ENCODE results near the gene GPR15.

The GPR15 gene

GRCh38 chr3:98574132-98574531 lies 42.4 kb downstream of the GPR15 start:
- H3K27ac ChIP-seq (ENCODE audit: low read depth, low read length), result no peak overlapping the region
- peaks cover 27% of the 10 kb centered on the region for H3K36me3 ChIP-seq (ENCODE audit: insufficient read depth, low read length)
- WGBS, result 93% methylated on average over 4 of the region's 6 CpGs
- H3K9me3 ChIP-seq (ENCODE audit: insufficient read depth, low read depth, low read length), result no peaks in the 10 kb centered on the region
- H3K4me1 ChIP-seq (ENCODE audit: insufficient read depth, low read length), result peaks cover 4% of the 10 kb centered on the region; the same call in 1 of the 2 replicates
- no peak overlapping the region for H3K4me3 ChIP-seq (ENCODE audit: low read length)
- H3K27me3 ChIP-seq (ENCODE audit: insufficient read depth, low read length), result no peaks in the 10 kb centered on the region
- no peak overlapping the region for H3K9ac ChIP-seq (ENCODE audit: low read depth, low read length)

GRCh38 chr3:98577178-98577895 lies 45.6 kb downstream of the GPR15 start:
- Histone ChIP-seq H3K27me3 (ENCODE audit: insufficient read depth, low read length) (no peaks in the 10 kb centered on the region), H3K9me3 (ENCODE audit: insufficient read depth, low read depth, low read length) (no peaks in the 10 kb centered on the region), H3K27ac (ENCODE audit: low read depth, low read length) (no peak overlapping the region), H3K9ac (ENCODE audit: low read depth, low read length) (no peak overlapping the region), H3K36me3 (ENCODE audit: insufficient read depth, low read length) (peaks cover 57% of the 10 kb centered on the region), H3K4me3 (ENCODE audit: low read length) (no peak overlapping the region), H3K4me1 (ENCODE audit: insufficient read depth, low read length) (peaks cover 4% of the 10 kb centered on the region; the same call in 1 of the 2 replicates)
- 93% methylated on average over 4 of the region's 4 CpGs for WGBS

- Histone ChIP-seq H3K27ac (ENCODE audit: low read depth, low read length) (no peak overlapping the region), H3K4me3 (ENCODE audit: low read length) (no peak overlapping the region), H3K9ac (ENCODE audit: low read depth, low read length) (no peak overlapping the region), H3K36me3 (ENCODE audit: insufficient read depth, low read length) (peaks cover 90% of the 10 kb centered on the region), H3K4me1 (ENCODE audit: insufficient read depth, low read length) (peaks cover 7% of the 10 kb centered on the region; the same call in 1 of the 2 replicates), H3K9me3 (ENCODE audit: insufficient read depth, low read depth, low read length) (no peaks in the 10 kb centered on the region), H3K27me3 (ENCODE audit: insufficient read depth, low read length) (no peaks in the 10 kb centered on the region)
- WGBS, result 96% methylated on average over 7 of the region's 8 CpGs
These were observed 48.9 kb downstream of the GPR15 start for GRCh38 chr3:98580401-98581386.

- Histone ChIP-seq H3K9ac (ENCODE audit: low read depth, low read length) (no peak overlapping the region), H3K27ac (ENCODE audit: low read depth, low read length) (no peak overlapping the region), H3K4me3 (ENCODE audit: low read length) (no peak overlapping the region), H3K36me3 (ENCODE audit: insufficient read depth, low read length) (peaks cover 96% of the 10 kb centered on the region), H3K4me1 (ENCODE audit: insufficient read depth, low read length) (peaks cover 7% of the 10 kb centered on the region; the same call in 1 of the 2 replicates), H3K9me3 (ENCODE audit: insufficient read depth, low read depth, low read length) (no peaks in the 10 kb centered on the region), H3K27me3 (ENCODE audit: insufficient read depth, low read length) (no peaks in the 10 kb centered on the region)
- 100% methylated on average over 1 of the region's 1 CpG for WGBS
These were observed 49.7 kb downstream of the GPR15 start for GRCh38 chr3:98581474-98581873.

GRCh38 chr3:98582042-98582441 lies 50.3 kb downstream of the GPR15 start:
- Histone ChIP-seq H3K27ac (ENCODE audit: low read depth, low read length) (no peak overlapping the region), H3K4me1 (ENCODE audit: insufficient read depth, low read length) (peaks cover 7% of the 10 kb centered on the region; the same call in 1 of the 2 replicates), H3K9me3 (ENCODE audit: insufficient read depth, low read depth, low read length) (no peaks in the 10 kb centered on the region), H3K36me3 (ENCODE audit: insufficient read depth, low read length) (peaks cover 93% of the 10 kb centered on the region), H3K4me3 (ENCODE audit: low read length) (no peak overlapping the region), H3K27me3 (ENCODE audit: insufficient read depth, low read length) (no peaks in the 10 kb centered on the region), H3K9ac (ENCODE audit: low read depth, low read length) (no peak overlapping the region)
- 87% methylated on average over 1 of the region's 1 CpG for WGBS

GRCh38 chr3:98583766-98584165 lies 52.0 kb downstream of the GPR15 start:
- 94% methylated on average over 4 of the region's 4 CpGs for WGBS
- no peaks in the 10 kb centered on the region for H3K9me3 ChIP-seq (ENCODE audit: insufficient read depth, low read depth, low read length)
- no peak overlapping the region for H3K4me3 ChIP-seq (ENCODE audit: low read length)
- H3K9ac ChIP-seq (ENCODE audit: low read depth, low read length), result no peak overlapping the region
- H3K4me1 ChIP-seq (ENCODE audit: insufficient read depth, low read length), result peaks cover 7% of the 10 kb centered on the region; the same call in 1 of the 2 replicates
- no peak overlapping the region for H3K27ac ChIP-seq (ENCODE audit: low read depth, low read length)
- H3K27me3 ChIP-seq (ENCODE audit: insufficient read depth, low read length), result no peaks in the 10 kb centered on the region
- peaks cover 92% of the 10 kb centered on the region for H3K36me3 ChIP-seq (ENCODE audit: insufficient read depth, low read length)
